IMR-90 (cell line): ENCODE results near the gene PTPRG. TPM values are rescaled to one million over a fixed set of nuclear protein-coding genes. Genes with fewer than 3 reads are reported as not detected.

ENCODE experiments used
- ATAC-seq: fragments of 200-7000 bp; cut with Tn5 transposase; 2 replicates; pipeline ENCODE4 v1.9.1; 2020; ENCODE audit warnings: low read depth, mild to moderate bottlenecking, moderate library complexity
- BruUV-seq: library from RNA; stranded (reverse); fragments of 400-500 nt; replicated peaks from 2 replicates; lab custom pipeline; 2021; lab: Mats Ljungman, UMichigan
- CTCF ChIA-PET: fragments of 300-600 bp; formaldehyde crosslinking; extraction: SDS; loops from one replicate; lab custom pipeline; 2021; ENCODE audit warnings: antibody characterized with exemption; lab: Yijun Ruan, JAX
- POLR2A ChIA-PET: fragments of 300-600 bp; sonication (Branson Sonifier 250); formaldehyde crosslinking; loops from one replicate; lab custom pipeline; 2022; ENCODE audit warnings: antibody characterized with exemption; ENCODE audit not compliant: unreplicated experiment; lab: Charles Lee
- DNase-seq: peaks from one replicate; pipeline ENCODE4 v3.0.0; 2013
- H2AFZ ChIP-seq: replicated peaks from 2 replicates; pipeline ENCODE3; 2013; ENCODE audit warnings: low read length, mild to moderate bottlenecking; ENCODE audit not compliant: poor library complexity
- H2AK5ac ChIP-seq: 2 replicates; pipeline ENCODE4 v1.6.1; 2013; ENCODE audit warnings: low read depth, low read length, inconsistent platforms
- H2AK9ac ChIP-seq: replicated peaks from 2 replicates; pipeline ENCODE3; 2013; ENCODE audit warnings: mild to moderate bottlenecking, low read depth, low read length, moderate library complexity; ENCODE audit not compliant: poor library complexity
- H2BK120ac ChIP-seq: 2 replicates; pipeline ENCODE4 v1.6.1; 2013; ENCODE audit warnings: low read depth, low read length, inconsistent platforms
- H2BK15ac ChIP-seq: 3 replicates; pipeline ENCODE4 v1.6.1; 2013; ENCODE audit warnings: low read depth, low read length, inconsistent platforms
- H2BK20ac ChIP-seq: 2 replicates; pipeline ENCODE4 v1.6.1; 2013; ENCODE audit warnings: low read depth, mild to moderate bottlenecking, inconsistent platforms, low read length, moderate library complexity
- H2BK5ac ChIP-seq: 2 replicates; pipeline ENCODE4 v1.6.1; 2013; ENCODE audit warnings: mild to moderate bottlenecking, low read depth, low read length, inconsistent platforms; ENCODE audit not compliant: poor library complexity, severe bottlenecking
- H3K14ac ChIP-seq: replicated peaks from 2 replicates; pipeline ENCODE4 v1.6.1; 2013; ENCODE audit warnings: low read depth, low read length, inconsistent platforms
- H3K18ac ChIP-seq: 2 replicates; pipeline ENCODE4 v1.6.1; 2013; ENCODE audit warnings: low read depth, low read length, control low read depth
- H3K23ac ChIP-seq: 2 replicates; pipeline ENCODE4 v1.6.1; 2013; ENCODE audit warnings: low read depth, low read length, inconsistent platforms
- H3K27ac ChIP-seq: 2 replicates; pipeline ENCODE4 v1.5.1; 2013; ENCODE audit warnings: mild to moderate bottlenecking, control low read depth, low read length; ENCODE audit not compliant: insufficient read depth
- H3K27me3 ChIP-seq: 2 replicates; pipeline ENCODE4 v1.6.1; 2013; ENCODE audit warnings: low read length; ENCODE audit not compliant: control insufficient read depth, insufficient read depth
- H3K36me3 ChIP-seq: 2 replicates; pipeline ENCODE4 v1.6.1; 2013; ENCODE audit warnings: low read length, mixed read lengths; ENCODE audit not compliant: control insufficient read depth, insufficient read depth
- H3K4ac ChIP-seq: 2 replicates; pipeline ENCODE4 v1.6.1; 2013; ENCODE audit warnings: low read depth, low read length, inconsistent platforms
- H3K4me1 ChIP-seq: 2 replicates; pipeline ENCODE4 v1.6.1; 2013; ENCODE audit warnings: low read length, mixed read lengths; ENCODE audit not compliant: control insufficient read depth, insufficient read depth
- H3K4me2 ChIP-seq: 2 replicates; pipeline ENCODE4 v1.6.1; 2013; ENCODE audit warnings: low read depth, mild to moderate bottlenecking, control low read depth, low read length, moderate library complexity
- H3K4me3 ChIP-seq: 2 replicates; pipeline ENCODE4 v1.5.1; 2013; ENCODE audit warnings: low read depth, mild to moderate bottlenecking, control low read depth, low read length, moderate library complexity; ENCODE audit not compliant: insufficient read depth
- H3K56ac ChIP-seq: 2 replicates; pipeline ENCODE4 v1.6.1; 2013; ENCODE audit warnings: low read length, inconsistent platforms; ENCODE audit not compliant: insufficient read depth; ENCODE audit errors: extremely low read depth
- H3K79me1 ChIP-seq, 2 experiments: 2 replicates each; pipeline ENCODE4 v1.6.1; 2013; ENCODE audit warnings: low read length in 2 of 2, inconsistent platforms in 1 of 2, low read depth in 1 of 2
- H3K9ac ChIP-seq: 2 replicates; pipeline ENCODE4 v1.6.1; 2013; ENCODE audit warnings: low read depth, low read length, control low read depth
- H3K9me1 ChIP-seq: 2 replicates; pipeline ENCODE4 v1.6.1; 2013; ENCODE audit warnings: low read length, inconsistent platforms; ENCODE audit not compliant: insufficient read depth
- H3K9me3 ChIP-seq: 2 replicates; pipeline ENCODE4 v1.6.1; 2013; ENCODE audit warnings: low read length; ENCODE audit not compliant: control insufficient read depth, insufficient read depth
- H4K20me1 ChIP-seq: 2 replicates; pipeline ENCODE4 v1.6.1; 2013; ENCODE audit warnings: low read length, inconsistent platforms; ENCODE audit not compliant: insufficient read depth
- H4K5ac ChIP-seq: 2 replicates; pipeline ENCODE4 v1.6.1; 2013; ENCODE audit warnings: mild to moderate bottlenecking, low read depth, low read length, control low read depth
- H4K8ac ChIP-seq, 2 experiments: 2 replicates each; pipeline ENCODE4 v1.6.1; 2013; ENCODE audit warnings: low read depth in 2 of 2, low read length in 2 of 2, control low read depth in 1 of 2, inconsistent platforms in 1 of 2
- H4K91ac ChIP-seq: 2 replicates; pipeline ENCODE4 v1.6.1; 2013; ENCODE audit warnings: low read depth, low read length, inconsistent platforms; ENCODE audit not compliant: insufficient read depth
- BHLHE40 ChIP-seq: fragments of 150-350 bp; IDR thresholded peaks from 2 replicates; pipeline ENCODE4 v1.6.1; 2016; ENCODE audit warnings: mild to moderate bottlenecking, low read depth, low read length
- CEBPB ChIP-seq: IDR thresholded peaks from 2 replicates; pipeline ENCODE4 v1.6.1; 2012; ENCODE audit warnings: low read depth, low read length, improper control_type of control experiment
- CHD1 ChIP-seq: IDR thresholded peaks from 2 replicates; pipeline ENCODE4 v1.6.1; 2012; ENCODE audit warnings: low read depth, low read length, improper control_type of control experiment
- FOS ChIP-seq: fragments of 150-350 bp; IDR thresholded peaks from 2 replicates; pipeline ENCODE4 v1.6.1; 2016; ENCODE audit warnings: low read depth, low read length
- MAFK ChIP-seq: IDR thresholded peaks from 2 replicates; pipeline ENCODE4 v1.6.1; 2012; ENCODE audit warnings: low read depth, low read length, improper control_type of control experiment
- MAZ ChIP-seq: IDR thresholded peaks from 2 replicates; pipeline ENCODE4 v1.6.1; 2012; ENCODE audit warnings: low read depth, mild to moderate bottlenecking, low read length, improper control_type of control experiment, moderate library complexity, borderline replicate concordance
- MXI1 ChIP-seq: IDR thresholded peaks from 2 replicates; pipeline ENCODE4 v1.6.1; 2012; ENCODE audit warnings: low read depth, mild to moderate bottlenecking, low read length, moderate library complexity, borderline replicate concordance
- NFE2L2 ChIP-seq: fragments of 150-350 bp; IDR thresholded peaks from 2 replicates; pipeline ENCODE4 v1.6.1; 2016; ENCODE audit warnings: low read depth, mild to moderate bottlenecking, low read length
- POLR2A ChIP-seq: IDR thresholded peaks from 2 replicates; pipeline ENCODE4 v1.6.1; 2012; ENCODE audit warnings: mild to moderate bottlenecking, low read depth, low read length
- RAD21 ChIP-seq: IDR thresholded peaks from 2 replicates; pipeline ENCODE4 v1.6.1; 2012; ENCODE audit warnings: low read length, improper control_type of control experiment
- RCOR1 ChIP-seq: IDR thresholded peaks from 2 replicates; pipeline ENCODE4 v1.6.1; 2012; ENCODE audit warnings: mild to moderate bottlenecking, low read length, improper control_type of control experiment; ENCODE audit not compliant: insufficient replicate concordance
- RFX5 ChIP-seq: IDR thresholded peaks from 2 replicates; pipeline ENCODE4 v1.8.0; 2012; ENCODE audit warnings: low read depth, mild to moderate bottlenecking, low read length, moderate library complexity
- SMC3 ChIP-seq: fragments of 150-350 bp; IDR thresholded peaks from 2 replicates; pipeline ENCODE4 v1.6.1; 2016; ENCODE audit warnings: low read depth, mild to moderate bottlenecking, antibody characterized with exemption, low read length, moderate library complexity
- USF2 ChIP-seq: fragments of 150-350 bp; IDR thresholded peaks from 2 replicates; pipeline ENCODE4 v1.6.1; 2017; ENCODE audit warnings: mild to moderate bottlenecking, antibody characterized with exemption, low read length, low read depth
- WGBS, 2 experiments: methylation state at CpG; one replicate each; pipeline versions ENCODE4 v1.1.5 to v1.1.7; 2013; ENCODE audit warnings: missing lambda C conversion rate in 2 of 2; ENCODE audit not compliant: insufficient read length in 1 of 2; ENCODE audit errors: extremely low coverage in 2 of 2; 5-methylcytosine and 5-hydroxymethylcytosine counted together
- dilution Hi-C: fragments of 300-500 bp; cut with HindIII; formaldehyde crosslinking; loops from one replicate; pipeline ENCODE4 v1.14.3; 2018; ENCODE audit warnings: low sequenced_read_pairs; ENCODE audit not compliant: unreplicated experiment
- in situ Hi-C: fragments of 300-500 bp; cut with MboI; formaldehyde crosslinking; loops from 3 replicates; pipeline ENCODE4 v1.14.3; 2019; ENCODE audit warnings: low sequenced_read_pairs, inconsistent platforms, mixed read lengths
- intact Hi-C: fragments of 100-400 bp; cut with micrococcal nuclease; formaldehyde crosslinking; loops from 2 replicates; pipeline ENCODE4 v1.10.0; 2022
- polyA plus RNA-seq, 3 experiments: library from polyadenylated mRNA; depleted of rRNA; stranded (reverse); fragments of >200 nt; gene quantifications; 2 replicates each; pipeline ENCODE4 v1.2.3, GENCODE V29; 2012; ENCODE audit warnings: low replicate concordance in 1 of 3
- total RNA-seq: library from RNA; depleted of rRNA; stranded (reverse); fragments of >200 nt; gene quantifications from 2 replicates; pipeline ENCODE4 v1.2.3, GENCODE V29; 2012
- TF ChIP-seq, protein P1 (sequence below): conservative IDR thresholded peaks from 2 replicates; pipeline ENCODE4 v1.5.1; 2012; ENCODE audit warnings: mild to moderate bottlenecking, low read depth, low read length, improper control_type of control experiment
- TF ChIP-seq, protein P2 (sequence below): fragments of 150-350 bp; IDR thresholded peaks from 2 replicates; pipeline ENCODE4 v1.6.1; 2016; ENCODE audit warnings: low read depth, mild to moderate bottlenecking, low read length, moderate library complexity, borderline replicate concordance

The PTPRG gene
- total and polyA plus RNA-seq, 2 of the 4 experiments (the other 2 are of a cell fraction) = 7.7 to 31.0 TPM

- in situ Hi-C loops (no loop called here), dilution Hi-C loops (no loop called here), intact Hi-C loops (loop anchor here (5.0 kb wide), 1 partner anchor 67 kb away; no protein-coding TSS in a partner anchor)
- no peak overlapping the region for H2BK20ac ChIP-seq
- H4K20me1 ChIP-seq = peaks cover 6% of the 10 kb centered on the region; the same call in 1 of the 2 replicates
- no peak overlapping the region for H3K56ac ChIP-seq
- no peak overlapping the region for H2AK5ac ChIP-seq
- H3K4me3 ChIP-seq = no peak overlapping the region
- H3K9ac ChIP-seq = no peak overlapping the region
- H2BK5ac ChIP-seq = no peak overlapping the region
- no peak overlapping the region for H3K14ac ChIP-seq
- POLR2A ChIA-PET = no interaction called here
- H3K9me1 ChIP-seq = no peaks in the 10 kb centered on the region
- H3K4ac ChIP-seq = no peak overlapping the region
- BruUV-seq = no TSS peak
- H2BK15ac ChIP-seq = no peak overlapping the region
- ATAC-seq = no peak
- CTCF ChIA-PET = interaction anchor here (0.6 to 2.0 kb wide), 2 partner anchors 8 to 16 kb away, joined by 4 to 8 read pairs; no protein-coding TSS in a partner anchor
- peaks cover 0 to 11% of the 10 kb centered on the region in 2 experiments; a peak in 2 of 4 replicates for H3K79me1 ChIP-seq
- no peaks in the 10 kb centered on the region for H3K9me3 ChIP-seq
- H2AK9ac ChIP-seq = no peak overlapping the region
- no peak overlapping the region for H3K4me2 ChIP-seq
- H2AFZ ChIP-seq = no peak overlapping the region
- TF ChIP-seq POLR2A (no peak), MAZ (no peak), BHLHE40 (no peak), USF2 (no peak), FOS (no peak), RAD21 (no peak), RFX5 (no peak), SMC3 (no peak), RCOR1 (no peak), CEBPB (no peak), MAFK (no peak), MXI1 (no peak), CHD1 (no peak), NFE2L2 (no peak)
- TF ChIP-seq, protein P1, sequence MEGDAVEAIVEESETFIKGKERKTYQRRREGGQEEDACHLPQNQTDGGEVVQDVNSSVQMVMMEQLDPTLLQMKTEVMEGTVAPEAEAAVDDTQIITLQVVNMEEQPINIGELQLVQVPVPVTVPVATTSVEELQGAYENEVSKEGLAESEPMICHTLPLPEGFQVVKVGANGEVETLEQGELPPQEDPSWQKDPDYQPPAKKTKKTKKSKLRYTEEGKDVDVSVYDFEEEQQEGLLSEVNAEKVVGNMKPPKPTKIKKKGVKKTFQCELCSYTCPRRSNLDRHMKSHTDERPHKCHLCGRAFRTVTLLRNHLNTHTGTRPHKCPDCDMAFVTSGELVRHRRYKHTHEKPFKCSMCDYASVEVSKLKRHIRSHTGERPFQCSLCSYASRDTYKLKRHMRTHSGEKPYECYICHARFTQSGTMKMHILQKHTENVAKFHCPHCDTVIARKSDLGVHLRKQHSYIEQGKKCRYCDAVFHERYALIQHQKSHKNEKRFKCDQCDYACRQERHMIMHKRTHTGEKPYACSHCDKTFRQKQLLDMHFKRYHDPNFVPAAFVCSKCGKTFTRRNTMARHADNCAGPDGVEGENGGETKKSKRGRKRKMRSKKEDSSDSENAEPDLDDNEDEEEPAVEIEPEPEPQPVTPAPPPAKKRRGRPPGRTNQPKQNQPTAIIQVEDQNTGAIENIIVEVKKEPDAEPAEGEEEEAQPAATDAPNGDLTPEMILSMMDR = no peak
- TF ChIP-seq, protein P2, sequence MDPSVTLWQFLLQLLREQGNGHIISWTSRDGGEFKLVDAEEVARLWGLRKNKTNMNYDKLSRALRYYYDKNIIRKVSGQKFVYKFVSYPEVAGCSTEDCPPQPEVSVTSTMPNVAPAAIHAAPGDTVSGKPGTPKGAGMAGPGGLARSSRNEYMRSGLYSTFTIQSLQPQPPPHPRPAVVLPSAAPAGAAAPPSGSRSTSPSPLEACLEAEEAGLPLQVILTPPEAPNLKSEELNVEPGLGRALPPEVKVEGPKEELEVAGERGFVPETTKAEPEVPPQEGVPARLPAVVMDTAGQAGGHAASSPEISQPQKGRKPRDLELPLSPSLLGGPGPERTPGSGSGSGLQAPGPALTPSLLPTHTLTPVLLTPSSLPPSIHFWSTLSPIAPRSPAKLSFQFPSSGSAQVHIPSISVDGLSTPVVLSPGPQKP = no peak
- DNase-seq = no peak
- H3K18ac ChIP-seq = no peak overlapping the region
- H3K36me3 ChIP-seq = no peaks in the 10 kb centered on the region
- H3K27me3 ChIP-seq = no peaks in the 10 kb centered on the region
- H4K5ac ChIP-seq = no peak overlapping the region
- no peak overlapping the region for H3K23ac ChIP-seq
- no peak overlapping the region for H4K8ac ChIP-seq
- no peak overlapping the region for H2BK120ac ChIP-seq
- H3K27ac ChIP-seq = no peak overlapping the region
- no peaks in the 10 kb centered on the region for H3K4me1 ChIP-seq
- WGBS, 2 experiments = no CpG with 5 or more reads among the region's 4 CpGs
- no peak overlapping the region for H4K91ac ChIP-seq
Observed at GRCh38 chr3:62035402-62036057, 474.2 kb downstream of the PTPRG start.
